Activated CD8-positive, alpha-beta T cell treated with anti-CD3 and anti-CD28 coated beads for 36 hours (primary cell): ENCODE measurements around the gene NBEAL1. TPM values are rescaled to one million over a fixed set of nuclear protein-coding genes. Genes with fewer than 3 reads are reported as not detected.
"Not testable (repeated sequence)": the region's sequence is repeated elsewhere in the genome, so short reads cannot be mapped to it uniquely, and the experiment has no call there.

Experiments
- ATAC-seq: fragments of 200-7000 bp; cut with Tn5 transposase; one replicate; pipeline ENCODE4 v1.10.0; 2021; ENCODE audit warnings: mild to moderate bottlenecking, moderate library complexity
- CTCF ChIA-PET: fragments of 350-600 bp; sonication (Branson Sonifier 250); formaldehyde crosslinking; loops from one replicate; lab custom pipeline; 2021; ENCODE audit warnings: antibody characterized with exemption; lab: Charles Lee
- POLR2A ChIA-PET: fragments of 350-600 bp; sonication (Branson Sonifier 250); formaldehyde crosslinking; loops from one replicate; lab custom pipeline; 2021; ENCODE audit warnings: antibody characterized with exemption; lab: Charles Lee
- DNase-seq: peaks from one replicate; pipeline ENCODE4 v3.0.0-alpha.2; 2020
- H3K27ac Mint-ChIP-seq: one replicate; pipeline ENCODE4 v1.8.0; 2021; ENCODE audit warnings: mild to moderate bottlenecking, mixed read lengths
- H3K27me3 Mint-ChIP-seq: one replicate; pipeline ENCODE4 v1.8.0; 2021; ENCODE audit warnings: mixed read lengths
- H3K36me3 Mint-ChIP-seq: one replicate; pipeline ENCODE4 v1.8.0; 2021; ENCODE audit warnings: low read depth, mixed read lengths
- H3K4me1 Mint-ChIP-seq: one replicate; pipeline ENCODE4 v1.8.0; 2021; ENCODE audit warnings: low read depth, mixed read lengths
- H3K4me3 Mint-ChIP-seq: one replicate; pipeline ENCODE4 v1.8.0; 2021; ENCODE audit warnings: mild to moderate bottlenecking, moderate library complexity, mixed read lengths
- H3K9me3 Mint-ChIP-seq: one replicate; pipeline ENCODE4 v1.8.0; 2021; ENCODE audit warnings: mixed read lengths
- CTCF ChIP-seq: fragments of 200-600 bp; IDR thresholded peaks from one replicate; pipeline ENCODE4 v1.8.0; 2022; ENCODE audit warnings: antibody characterized with exemption, mild to moderate bottlenecking
- intact Hi-C: fragments of 100-400 bp; cut with micrococcal nuclease; formaldehyde crosslinking; loops from one replicate; pipeline ENCODE4 v1.10.0; 2022
- total RNA-seq, 2 experiments: library from RNA; stranded (reverse); gene quantifications; one replicate each; pipeline ENCODE4 v1.2.3, GENCODE V29; 2021

Gene NBEAL1
- 10 to 100 TPM; 11.8 to 16.4 TPM for total RNA-seq

- ATAC-seq (peak; percentile 96), DNase-seq (peak; percentile 97)
- ChIA-PET POLR2A (no interaction called here), CTCF (no interaction called here)
- H3K27me3 Mint-ChIP-seq: no peaks in the 10 kb centered on the region
- peaks cover 30% of the 10 kb centered on the region for H3K4me1 Mint-ChIP-seq
- H3K9me3 Mint-ChIP-seq: no peaks in the 10 kb centered on the region
- H3K36me3 Mint-ChIP-seq: peaks cover 2% of the 10 kb centered on the region
- peak within 1 kb of the TSS; percentile 89 for H3K27ac Mint-ChIP-seq
- H3K4me3 Mint-ChIP-seq: peak within 1 kb of the TSS; percentile 93
- intact Hi-C loops: no loop called here
- TF ChIP-seq CTCF: no peak
These were observed at the start of gene NBEAL1 for GRCh38 chr2:203014456-203015199. Gene NBEAL1 (plus strand): TSS chr2:203014875. CDS start chr2:203016385, 1,510 bp downstream.

- Mint-ChIP-seq H3K27me3 (no peaks in the 10 kb centered on the region), H3K9me3 (no peaks in the 10 kb centered on the region), H3K36me3 (no peaks in the 10 kb centered on the region), H3K4me1 (peaks cover 4% of the 10 kb centered on the region), H3K4me3 (no peak overlapping the region), H3K27ac (no peak overlapping the region)
- ATAC-seq: peak; percentile 69
- DNase-seq: peak; percentile 31
- ChIA-PET POLR2A (no interaction called here), CTCF (interaction anchor here (1.2 kb wide), 1 partner anchor 42 kb away, joined by 3 read pairs; no protein-coding TSS in a partner anchor)
- no peak for TF ChIP-seq CTCF
- intact Hi-C loops: no loop called here
These were observed 48.7 kb upstream of the NBEAL1 start for GRCh38 chr2:202965810-202966460.

- H3K9me3 Mint-ChIP-seq, H3K27ac Mint-ChIP-seq, H3K4me3 Mint-ChIP-seq, H3K27me3 Mint-ChIP-seq, H3K4me1 Mint-ChIP-seq, ATAC-seq, intact Hi-C loops, H3K36me3 Mint-ChIP-seq, DNase-seq: not testable (repeated sequence)
- ChIA-PET CTCF (interaction anchor here (1.3 kb wide), 1 partner anchor 8 kb away, joined by 3 read pairs; no protein-coding TSS in a partner anchor), POLR2A (interaction anchor here (1.2 kb wide), 1 partner anchor 15 kb away, joined by 4 read pairs; no protein-coding TSS in a partner anchor)
These were observed 45.3 kb upstream of the NBEAL1 start for GRCh38 chr2:202969404-202969803.

- peaks cover 2% of the 10 kb centered on the region for H3K36me3 Mint-ChIP-seq
- no peak overlapping the region for H3K27ac Mint-ChIP-seq
- TF ChIP-seq CTCF: no peak
- H3K4me3 Mint-ChIP-seq: no peak overlapping the region
- DNase-seq: no peak
- H3K27me3 Mint-ChIP-seq: no peaks in the 10 kb centered on the region
- no peaks in the 10 kb centered on the region for H3K9me3 Mint-ChIP-seq
- ChIA-PET POLR2A (no interaction called here), CTCF (no interaction called here)
- intact Hi-C loops: no loop called here
- no peaks in the 10 kb centered on the region for H3K4me1 Mint-ChIP-seq
- no peak for ATAC-seq
These were observed 37.9 kb upstream of the NBEAL1 start for GRCh38 chr2:202976809-202977208.

GRCh38 chr2:202982779-202983491 is 31.7 kb upstream of the NBEAL1 start:
- no peak for TF ChIP-seq CTCF
- no peaks in the 10 kb centered on the region for H3K27me3 Mint-ChIP-seq
- H3K9me3 Mint-ChIP-seq: no peaks in the 10 kb centered on the region
- no peaks in the 10 kb centered on the region for H3K4me1 Mint-ChIP-seq
- ChIA-PET POLR2A (no interaction called here), CTCF (no interaction called here)
- ATAC-seq (no peak), DNase-seq (no peak)
- intact Hi-C loops: no loop called here
- no peak overlapping the region for H3K4me3 Mint-ChIP-seq
- no peak overlapping the region for H3K27ac Mint-ChIP-seq
- no peaks in the 10 kb centered on the region for H3K36me3 Mint-ChIP-seq
